IMR-90 (cell line): ENCODE results near the gene GLCE. TPM values are rescaled to one million over a fixed set of nuclear protein-coding genes. Genes with fewer than 3 reads are reported as not detected.

Source experiments
- ATAC-seq: fragments of 200-7000 bp; cut with Tn5 transposase; 2 replicates; pipeline ENCODE4 v1.9.1; 2020; ENCODE audit warnings: low read depth, mild to moderate bottlenecking, moderate library complexity
- BruUV-seq: library from RNA; stranded (reverse); fragments of 400-500 nt; replicated peaks from 2 replicates; lab custom pipeline; 2021; lab: Mats Ljungman, UMichigan
- CTCF ChIA-PET: fragments of 300-600 bp; formaldehyde crosslinking; extraction: SDS; loops from one replicate; lab custom pipeline; 2021; ENCODE audit warnings: antibody characterized with exemption; lab: Yijun Ruan, JAX
- POLR2A ChIA-PET: fragments of 300-600 bp; sonication (Branson Sonifier 250); formaldehyde crosslinking; loops from one replicate; lab custom pipeline; 2022; ENCODE audit warnings: antibody characterized with exemption; ENCODE audit not compliant: unreplicated experiment; lab: Charles Lee
- DNase-seq: peaks from one replicate; pipeline ENCODE4 v3.0.0; 2013
- H2AFZ ChIP-seq: replicated peaks from 2 replicates; pipeline ENCODE3; 2013; ENCODE audit warnings: low read length, mild to moderate bottlenecking; ENCODE audit not compliant: poor library complexity
- H2AK5ac ChIP-seq: 2 replicates; pipeline ENCODE4 v1.6.1; 2013; ENCODE audit warnings: low read depth, low read length, inconsistent platforms
- H2AK9ac ChIP-seq: replicated peaks from 2 replicates; pipeline ENCODE3; 2013; ENCODE audit warnings: mild to moderate bottlenecking, low read depth, low read length, moderate library complexity; ENCODE audit not compliant: poor library complexity
- H2BK120ac ChIP-seq: 2 replicates; pipeline ENCODE4 v1.6.1; 2013; ENCODE audit warnings: low read depth, low read length, inconsistent platforms
- H2BK15ac ChIP-seq: 3 replicates; pipeline ENCODE4 v1.6.1; 2013; ENCODE audit warnings: low read depth, low read length, inconsistent platforms
- H2BK20ac ChIP-seq: 2 replicates; pipeline ENCODE4 v1.6.1; 2013; ENCODE audit warnings: low read depth, mild to moderate bottlenecking, inconsistent platforms, low read length, moderate library complexity
- H2BK5ac ChIP-seq: 2 replicates; pipeline ENCODE4 v1.6.1; 2013; ENCODE audit warnings: mild to moderate bottlenecking, low read depth, low read length, inconsistent platforms; ENCODE audit not compliant: poor library complexity, severe bottlenecking
- H3K14ac ChIP-seq: replicated peaks from 2 replicates; pipeline ENCODE4 v1.6.1; 2013; ENCODE audit warnings: low read depth, low read length, inconsistent platforms
- H3K18ac ChIP-seq: 2 replicates; pipeline ENCODE4 v1.6.1; 2013; ENCODE audit warnings: low read depth, low read length, control low read depth
- H3K23ac ChIP-seq: 2 replicates; pipeline ENCODE4 v1.6.1; 2013; ENCODE audit warnings: low read depth, low read length, inconsistent platforms
- H3K27ac ChIP-seq: 2 replicates; pipeline ENCODE4 v1.5.1; 2013; ENCODE audit warnings: mild to moderate bottlenecking, control low read depth, low read length; ENCODE audit not compliant: insufficient read depth
- H3K27me3 ChIP-seq: 2 replicates; pipeline ENCODE4 v1.6.1; 2013; ENCODE audit warnings: low read length; ENCODE audit not compliant: control insufficient read depth, insufficient read depth
- H3K36me3 ChIP-seq: 2 replicates; pipeline ENCODE4 v1.6.1; 2013; ENCODE audit warnings: low read length, mixed read lengths; ENCODE audit not compliant: control insufficient read depth, insufficient read depth
- H3K4ac ChIP-seq: 2 replicates; pipeline ENCODE4 v1.6.1; 2013; ENCODE audit warnings: low read depth, low read length, inconsistent platforms
- H3K4me1 ChIP-seq: 2 replicates; pipeline ENCODE4 v1.6.1; 2013; ENCODE audit warnings: low read length, mixed read lengths; ENCODE audit not compliant: control insufficient read depth, insufficient read depth
- H3K4me2 ChIP-seq: 2 replicates; pipeline ENCODE4 v1.6.1; 2013; ENCODE audit warnings: low read depth, mild to moderate bottlenecking, control low read depth, low read length, moderate library complexity
- H3K4me3 ChIP-seq: 2 replicates; pipeline ENCODE4 v1.5.1; 2013; ENCODE audit warnings: low read depth, mild to moderate bottlenecking, control low read depth, low read length, moderate library complexity; ENCODE audit not compliant: insufficient read depth
- H3K56ac ChIP-seq: 2 replicates; pipeline ENCODE4 v1.6.1; 2013; ENCODE audit warnings: low read length, inconsistent platforms; ENCODE audit not compliant: insufficient read depth; ENCODE audit errors: extremely low read depth
- H3K79me1 ChIP-seq, 2 experiments: 2 replicates each; pipeline ENCODE4 v1.6.1; 2013; ENCODE audit warnings: low read length in 2 of 2, inconsistent platforms in 1 of 2, low read depth in 1 of 2
- H3K9ac ChIP-seq: 2 replicates; pipeline ENCODE4 v1.6.1; 2013; ENCODE audit warnings: low read depth, low read length, control low read depth
- H3K9me1 ChIP-seq: 2 replicates; pipeline ENCODE4 v1.6.1; 2013; ENCODE audit warnings: low read length, inconsistent platforms; ENCODE audit not compliant: insufficient read depth
- H3K9me3 ChIP-seq: 2 replicates; pipeline ENCODE4 v1.6.1; 2013; ENCODE audit warnings: low read length; ENCODE audit not compliant: control insufficient read depth, insufficient read depth
- H4K20me1 ChIP-seq: 2 replicates; pipeline ENCODE4 v1.6.1; 2013; ENCODE audit warnings: low read length, inconsistent platforms; ENCODE audit not compliant: insufficient read depth
- H4K5ac ChIP-seq: 2 replicates; pipeline ENCODE4 v1.6.1; 2013; ENCODE audit warnings: mild to moderate bottlenecking, low read depth, low read length, control low read depth
- H4K8ac ChIP-seq, 2 experiments: 2 replicates each; pipeline ENCODE4 v1.6.1; 2013; ENCODE audit warnings: low read depth in 2 of 2, low read length in 2 of 2, control low read depth in 1 of 2, inconsistent platforms in 1 of 2
- H4K91ac ChIP-seq: 2 replicates; pipeline ENCODE4 v1.6.1; 2013; ENCODE audit warnings: low read depth, low read length, inconsistent platforms; ENCODE audit not compliant: insufficient read depth
- BHLHE40 ChIP-seq: fragments of 150-350 bp; IDR thresholded peaks from 2 replicates; pipeline ENCODE4 v1.6.1; 2016; ENCODE audit warnings: mild to moderate bottlenecking, low read depth, low read length
- CEBPB ChIP-seq: IDR thresholded peaks from 2 replicates; pipeline ENCODE4 v1.6.1; 2012; ENCODE audit warnings: low read depth, low read length, improper control_type of control experiment
- CHD1 ChIP-seq: IDR thresholded peaks from 2 replicates; pipeline ENCODE4 v1.6.1; 2012; ENCODE audit warnings: low read depth, low read length, improper control_type of control experiment
- FOS ChIP-seq: fragments of 150-350 bp; IDR thresholded peaks from 2 replicates; pipeline ENCODE4 v1.6.1; 2016; ENCODE audit warnings: low read depth, low read length
- MAFK ChIP-seq: IDR thresholded peaks from 2 replicates; pipeline ENCODE4 v1.6.1; 2012; ENCODE audit warnings: low read depth, low read length, improper control_type of control experiment
- MAZ ChIP-seq: IDR thresholded peaks from 2 replicates; pipeline ENCODE4 v1.6.1; 2012; ENCODE audit warnings: low read depth, mild to moderate bottlenecking, low read length, improper control_type of control experiment, moderate library complexity, borderline replicate concordance
- MXI1 ChIP-seq: IDR thresholded peaks from 2 replicates; pipeline ENCODE4 v1.6.1; 2012; ENCODE audit warnings: low read depth, mild to moderate bottlenecking, low read length, moderate library complexity, borderline replicate concordance
- NFE2L2 ChIP-seq: fragments of 150-350 bp; IDR thresholded peaks from 2 replicates; pipeline ENCODE4 v1.6.1; 2016; ENCODE audit warnings: low read depth, mild to moderate bottlenecking, low read length
- POLR2A ChIP-seq: IDR thresholded peaks from 2 replicates; pipeline ENCODE4 v1.6.1; 2012; ENCODE audit warnings: mild to moderate bottlenecking, low read depth, low read length
- RAD21 ChIP-seq: IDR thresholded peaks from 2 replicates; pipeline ENCODE4 v1.6.1; 2012; ENCODE audit warnings: low read length, improper control_type of control experiment
- RCOR1 ChIP-seq: IDR thresholded peaks from 2 replicates; pipeline ENCODE4 v1.6.1; 2012; ENCODE audit warnings: mild to moderate bottlenecking, low read length, improper control_type of control experiment; ENCODE audit not compliant: insufficient replicate concordance
- RFX5 ChIP-seq: IDR thresholded peaks from 2 replicates; pipeline ENCODE4 v1.8.0; 2012; ENCODE audit warnings: low read depth, mild to moderate bottlenecking, low read length, moderate library complexity
- SMC3 ChIP-seq: fragments of 150-350 bp; IDR thresholded peaks from 2 replicates; pipeline ENCODE4 v1.6.1; 2016; ENCODE audit warnings: low read depth, mild to moderate bottlenecking, antibody characterized with exemption, low read length, moderate library complexity
- WGBS, 2 experiments: methylation state at CpG; one replicate each; pipeline versions ENCODE4 v1.1.5 to v1.1.7; 2013; ENCODE audit warnings: missing lambda C conversion rate in 2 of 2; ENCODE audit not compliant: insufficient read length in 1 of 2; ENCODE audit errors: extremely low coverage in 2 of 2; 5-methylcytosine and 5-hydroxymethylcytosine counted together
- dilution Hi-C: fragments of 300-500 bp; cut with HindIII; formaldehyde crosslinking; loops from one replicate; pipeline ENCODE4 v1.14.3; 2018; ENCODE audit warnings: low sequenced_read_pairs; ENCODE audit not compliant: unreplicated experiment
- in situ Hi-C: fragments of 300-500 bp; cut with MboI; formaldehyde crosslinking; loops from 3 replicates; pipeline ENCODE4 v1.14.3; 2019; ENCODE audit warnings: low sequenced_read_pairs, inconsistent platforms, mixed read lengths
- intact Hi-C: fragments of 100-400 bp; cut with micrococcal nuclease; formaldehyde crosslinking; loops from 2 replicates; pipeline ENCODE4 v1.10.0; 2022
- polyA plus RNA-seq, 3 experiments: library from polyadenylated mRNA; depleted of rRNA; stranded (reverse); fragments of >200 nt; gene quantifications; 2 replicates each; pipeline ENCODE4 v1.2.3, GENCODE V29; 2012; ENCODE audit warnings: low replicate concordance in 1 of 3
- total RNA-seq: library from RNA; depleted of rRNA; stranded (reverse); fragments of >200 nt; gene quantifications from 2 replicates; pipeline ENCODE4 v1.2.3, GENCODE V29; 2012
- TF ChIP-seq, protein P1 (sequence below): conservative IDR thresholded peaks from 2 replicates; pipeline ENCODE4 v1.5.1; 2012; ENCODE audit warnings: mild to moderate bottlenecking, low read depth, low read length, improper control_type of control experiment
- TF ChIP-seq, protein P2 (sequence below): fragments of 150-350 bp; IDR thresholded peaks from 2 replicates; pipeline ENCODE4 v1.6.1; 2017; ENCODE audit warnings: mild to moderate bottlenecking, antibody characterized with exemption, low read length, low read depth
- TF ChIP-seq, protein P3 (sequence below): fragments of 150-350 bp; IDR thresholded peaks from 2 replicates; pipeline ENCODE4 v1.6.1; 2016; ENCODE audit warnings: low read depth, mild to moderate bottlenecking, low read length, moderate library complexity, borderline replicate concordance

The GLCE gene
- total and polyA plus RNA-seq, 2 of the 4 experiments (the other 2 are of a cell fraction), result 15.3 to 29.6 TPM

DNA sequence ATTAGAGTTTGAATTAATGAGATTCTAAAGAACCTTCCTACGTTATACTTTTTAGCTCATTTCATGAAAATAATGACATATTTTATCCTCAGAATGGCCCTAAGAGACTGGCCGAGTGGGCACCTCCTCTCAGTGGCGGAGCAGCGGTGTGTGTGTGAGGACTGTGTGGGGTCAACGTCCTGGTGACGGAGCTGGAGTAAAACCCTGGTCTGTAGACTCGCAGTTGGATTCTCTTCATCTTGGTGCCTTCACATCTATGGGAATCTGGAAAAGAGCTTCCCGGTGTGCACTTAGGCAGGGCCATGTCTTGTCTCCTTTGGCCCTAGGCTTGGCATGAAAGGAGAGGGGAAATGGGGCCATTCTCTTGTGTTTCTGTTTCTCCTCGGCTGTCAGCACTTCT lies 116.9 kb downstream of the GLCE start:
- no peak overlapping the region for H2BK5ac ChIP-seq
- no peak overlapping the region for H4K8ac ChIP-seq
- no peak for TF ChIP-seq CEBPB
- TF ChIP-seq MXI1, result no peak
- TF ChIP-seq POLR2A, result no peak
- TF ChIP-seq, protein P1, sequence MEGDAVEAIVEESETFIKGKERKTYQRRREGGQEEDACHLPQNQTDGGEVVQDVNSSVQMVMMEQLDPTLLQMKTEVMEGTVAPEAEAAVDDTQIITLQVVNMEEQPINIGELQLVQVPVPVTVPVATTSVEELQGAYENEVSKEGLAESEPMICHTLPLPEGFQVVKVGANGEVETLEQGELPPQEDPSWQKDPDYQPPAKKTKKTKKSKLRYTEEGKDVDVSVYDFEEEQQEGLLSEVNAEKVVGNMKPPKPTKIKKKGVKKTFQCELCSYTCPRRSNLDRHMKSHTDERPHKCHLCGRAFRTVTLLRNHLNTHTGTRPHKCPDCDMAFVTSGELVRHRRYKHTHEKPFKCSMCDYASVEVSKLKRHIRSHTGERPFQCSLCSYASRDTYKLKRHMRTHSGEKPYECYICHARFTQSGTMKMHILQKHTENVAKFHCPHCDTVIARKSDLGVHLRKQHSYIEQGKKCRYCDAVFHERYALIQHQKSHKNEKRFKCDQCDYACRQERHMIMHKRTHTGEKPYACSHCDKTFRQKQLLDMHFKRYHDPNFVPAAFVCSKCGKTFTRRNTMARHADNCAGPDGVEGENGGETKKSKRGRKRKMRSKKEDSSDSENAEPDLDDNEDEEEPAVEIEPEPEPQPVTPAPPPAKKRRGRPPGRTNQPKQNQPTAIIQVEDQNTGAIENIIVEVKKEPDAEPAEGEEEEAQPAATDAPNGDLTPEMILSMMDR, result no peak
- TF ChIP-seq, protein P2, sequence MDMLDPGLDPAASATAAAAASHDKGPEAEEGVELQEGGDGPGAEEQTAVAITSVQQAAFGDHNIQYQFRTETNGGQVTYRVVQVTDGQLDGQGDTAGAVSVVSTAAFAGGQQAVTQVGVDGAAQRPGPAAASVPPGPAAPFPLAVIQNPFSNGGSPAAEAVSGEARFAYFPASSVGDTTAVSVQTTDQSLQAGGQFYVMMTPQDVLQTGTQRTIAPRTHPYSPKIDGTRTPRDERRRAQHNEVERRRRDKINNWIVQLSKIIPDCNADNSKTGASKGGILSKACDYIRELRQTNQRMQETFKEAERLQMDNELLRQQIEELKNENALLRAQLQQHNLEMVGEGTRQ, result no peak
- TF ChIP-seq NFE2L2, result no peak
- no peak for TF ChIP-seq RFX5
- TF ChIP-seq, protein P3, sequence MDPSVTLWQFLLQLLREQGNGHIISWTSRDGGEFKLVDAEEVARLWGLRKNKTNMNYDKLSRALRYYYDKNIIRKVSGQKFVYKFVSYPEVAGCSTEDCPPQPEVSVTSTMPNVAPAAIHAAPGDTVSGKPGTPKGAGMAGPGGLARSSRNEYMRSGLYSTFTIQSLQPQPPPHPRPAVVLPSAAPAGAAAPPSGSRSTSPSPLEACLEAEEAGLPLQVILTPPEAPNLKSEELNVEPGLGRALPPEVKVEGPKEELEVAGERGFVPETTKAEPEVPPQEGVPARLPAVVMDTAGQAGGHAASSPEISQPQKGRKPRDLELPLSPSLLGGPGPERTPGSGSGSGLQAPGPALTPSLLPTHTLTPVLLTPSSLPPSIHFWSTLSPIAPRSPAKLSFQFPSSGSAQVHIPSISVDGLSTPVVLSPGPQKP, result no peak
- no peak for TF ChIP-seq RAD21
- no peak for TF ChIP-seq FOS
- TF ChIP-seq CHD1, result no peak
- no peak for TF ChIP-seq MAFK
- no peak for TF ChIP-seq RCOR1
- no peak for TF ChIP-seq MAZ
- TF ChIP-seq SMC3, result no peak
- TF ChIP-seq BHLHE40, result no peak
- no TSS peak for BruUV-seq
- no peak overlapping the region for H3K9ac ChIP-seq
- no peaks in the 10 kb centered on the region; the same call in 1 of the 2 replicates for H3K4me1 ChIP-seq
- H3K27ac ChIP-seq, result no peak overlapping the region
- dilution Hi-C loops (no loop called here), in situ Hi-C loops (no loop called here), intact Hi-C loops (no loop called here)
- no peak overlapping the region for H3K4me3 ChIP-seq
- H2AK5ac ChIP-seq, result no peak overlapping the region
- H2AK9ac ChIP-seq, result no peak overlapping the region
- H3K23ac ChIP-seq, result no peak overlapping the region
- no peak overlapping the region; the same call in 1 of the 2 replicates for H3K4ac ChIP-seq
- no peak overlapping the region for H2AFZ ChIP-seq
- H4K91ac ChIP-seq, result no peak overlapping the region
- no peak overlapping the region for H3K4me2 ChIP-seq
- no peak overlapping the region for H2BK20ac ChIP-seq
- H3K27me3 ChIP-seq, result no peaks in the 10 kb centered on the region
- no peak overlapping the region for H3K56ac ChIP-seq
- no peak overlapping the region for H2BK15ac ChIP-seq
- ATAC-seq, result no peak
- no peaks in the 10 kb centered on the region for H4K20me1 ChIP-seq
- DNase-seq, result no peak
- H4K5ac ChIP-seq, result no peak overlapping the region
- no peaks in the 10 kb centered on the region for H3K36me3 ChIP-seq
- 93% methylated on average over 4 of the region's 9 CpGs; no CpG with 5 or more reads in 1 of the 2 experiments for WGBS, 2 experiments
- ChIA-PET POLR2A (no interaction called here), CTCF (no interaction called here)
- no peaks in the 10 kb centered on the region for H3K9me3 ChIP-seq
- H3K9me1 ChIP-seq, result 0 out of 2 replicates have a peak, but pooled peaks cover 7% of the 10 kb centered on the region
- no peak overlapping the region for H3K14ac ChIP-seq
- no peak overlapping the region for H2BK120ac ChIP-seq
- H3K79me1 ChIP-seq, result no peaks in the 10 kb centered on the region
- no peak overlapping the region for H3K18ac ChIP-seq
